ENCODE measurements around the gene VPS37C. TPM values are rescaled to one million over a fixed set of nuclear protein-coding genes. Genes with fewer than 3 reads are reported as not detected.

The VPS37C gene
- total RNA-seq, 1 experiment from 2014 or later, result 23.1 TPM

GRCh38 chr11:61150706-61151544 is 10.3 kb downstream of the VPS37C start:
- H3K4me2 ChIP-seq (ENCODE audit: low read length), result no peak overlapping the region
- no peak overlapping the region for H3K9ac ChIP-seq (ENCODE audit: low read length)
- no peaks in the 10 kb centered on the region for H4K20me1 ChIP-seq (ENCODE audit: insufficient read depth)
- H3K9me3 ChIP-seq (ENCODE audit: control insufficient read depth in 1 of 2, insufficient read depth in 1 of 2, low read depth in 1 of 2, low read length in 2 of 2), result peaks cover 5 to 8% of the 10 kb centered on the region in 2 experiments; a peak in 2 of 4 replicates
- intact Hi-C loops (cut with micrococcal nuclease), result no loop called here
- peaks cover 11 to 46% of the 10 kb centered on the region in 2 experiments for H3K4me1 ChIP-seq (ENCODE audit: control insufficient read depth in 1 of 2, insufficient read depth in 2 of 2, low read length in 2 of 2)
- H3K79me2 ChIP-seq (ENCODE audit: insufficient read depth, low read length), result peaks cover 95% of the 10 kb centered on the region
- H3K36me3 ChIP-seq (ENCODE audit: control insufficient read depth in 1 of 2, insufficient read depth in 2 of 2, low read length in 2 of 2), result peaks cover 0 to 2% of the 10 kb centered on the region in 2 experiments; a peak in 1 of 4 replicates
- no peaks in the 10 kb centered on the region for H3K27me3 ChIP-seq (ENCODE audit: insufficient read depth, low read length)
- no peak overlapping the region for H3K27ac ChIP-seq (ENCODE audit: low read depth, low read length)
- ChIA-PET POLR2A (no interaction called here), CTCF (no interaction called here), RAD21 (ENCODE audit: low non-redundant PET in 1 of 2, low total read pairs in 2 of 2, uncharacterized antibody in 2 of 2, unreplicated experiment in 2 of 2) (interaction anchor here in 1 of 2 experiments (0.6 kb wide), 1 partner anchor 131 kb away, joined by 3 read pairs; no protein-coding TSS in a partner anchor)
- no peak overlapping the region for H2AFZ ChIP-seq (ENCODE audit: low read depth, low read length, poor library complexity, severe bottlenecking)
- no peak overlapping the region for H3K4me3 ChIP-seq (replicated peaks in 1 of 2; ENCODE audit: low read depth in 1 of 2, low read length in 2 of 2)
- no peak for DNase-seq (ENCODE audit: low read depth, low spot score)
- no peak for TF ChIP-seq SRF (IDR thresholded peaks at IDR 0.05; ENCODE audit: low read depth)
- no peak for TF ChIP-seq SIN3A (IDR thresholded peaks at IDR 0.05; ENCODE audit: low read depth)
- no peak for TF ChIP-seq POLR2A (IDR thresholded peaks at IDR 0.05; ENCODE audit: borderline replicate concordance, extremely low read depth, insufficient read depth, insufficient read length)
- TF ChIP-seq EZH2phosphoT487 (IDR thresholded peaks at IDR 0.05; ENCODE audit: borderline replicate concordance), result no peak
- TF ChIP-seq ELF1 (IDR thresholded peaks at IDR 0.05; ENCODE audit: borderline replicate concordance, low read depth), result no peak
- no peak for TF ChIP-seq EGR1 (IDR thresholded peaks at IDR 0.05; ENCODE audit: low read depth)
- no peaks in the 10 kb centered on the region for H3K9me2 ChIP-seq (ENCODE audit: insufficient read depth)
- no TSS peak for BruUV-seq (replicated peaks)
- ATAC-seq, result no peak

DNA sequence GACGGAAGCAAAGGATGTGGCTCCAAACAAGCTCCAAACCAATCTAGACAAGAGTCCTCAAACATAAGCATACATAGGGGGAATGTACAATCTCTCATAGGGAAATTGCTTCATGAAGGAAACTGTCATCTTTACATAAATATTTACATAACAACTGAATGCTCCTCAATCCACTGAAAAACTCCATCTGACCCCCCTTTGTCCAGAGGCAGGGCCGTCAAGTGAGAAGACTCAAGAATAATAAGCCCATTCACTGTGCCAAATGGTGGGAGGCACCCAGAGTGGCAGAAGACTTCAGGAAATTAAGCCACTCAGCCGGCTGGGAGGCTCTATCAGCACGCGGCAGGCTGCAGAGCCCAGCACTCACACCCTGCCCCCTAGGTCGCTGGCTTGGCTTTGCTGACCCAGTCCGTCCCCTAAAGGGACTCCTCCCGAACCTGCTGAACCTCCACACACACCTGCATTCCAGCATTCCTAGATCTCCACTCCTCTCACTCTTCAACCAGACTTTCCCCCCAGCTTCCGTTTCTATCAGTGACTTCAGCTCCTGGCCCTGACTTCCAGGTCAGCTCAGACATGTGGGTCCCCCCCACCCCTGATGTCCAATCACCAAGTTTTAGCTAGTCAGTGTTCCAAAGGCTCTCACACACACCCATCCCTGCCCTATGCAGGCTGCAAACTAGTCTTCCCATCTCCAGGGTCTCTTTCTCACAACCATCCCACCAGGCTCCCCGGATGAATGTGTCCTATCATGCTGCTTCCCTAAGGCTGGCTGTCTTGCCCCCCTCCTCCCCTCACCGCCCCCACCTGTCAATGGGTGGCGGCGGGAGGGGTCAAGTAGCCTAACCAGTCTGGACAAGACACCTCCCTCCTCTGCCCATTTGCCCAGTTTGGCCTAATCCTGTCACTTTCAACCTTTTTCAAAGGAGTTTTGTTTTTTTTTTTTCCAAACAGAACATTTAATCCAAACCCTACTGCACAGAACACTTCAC is 11.3 kb downstream of the VPS37C start:
- H3K36me3 ChIP-seq (ENCODE audit: control insufficient read depth in 1 of 2, insufficient read depth in 2 of 2, low read length in 2 of 2), result no peaks in the 10 kb centered on the region
- no peak overlapping the region for H3K27ac ChIP-seq (ENCODE audit: low read depth, low read length)
- H3K4me2 ChIP-seq (ENCODE audit: low read length), result no peak overlapping the region
- H3K4me3 ChIP-seq (replicated peaks in 1 of 2; ENCODE audit: low read depth in 1 of 2, low read length in 2 of 2), result no peak overlapping the region
- peaks cover 11 to 46% of the 10 kb centered on the region in 2 experiments for H3K4me1 ChIP-seq (ENCODE audit: control insufficient read depth in 1 of 2, insufficient read depth in 2 of 2, low read length in 2 of 2)
- H4K20me1 ChIP-seq (ENCODE audit: insufficient read depth), result no peaks in the 10 kb centered on the region
- intact Hi-C loops (cut with micrococcal nuclease), result no loop called here
- RAD21 ChIA-PET (ENCODE audit: low non-redundant PET in 1 of 2, low total read pairs in 2 of 2, uncharacterized antibody in 2 of 2, unreplicated experiment in 2 of 2), result no interaction called here
- TF ChIP-seq ZFX (IDR thresholded peaks at IDR 0.05) (no peak), EZH2phosphoT487 (IDR thresholded peaks at IDR 0.05; ENCODE audit: borderline replicate concordance) (no peak), TCF7L2 (IDR thresholded peaks at IDR 0.05; ENCODE audit: borderline replicate concordance, extremely low read depth, insufficient read depth, insufficient read length) (no peak), FOSL1 (IDR thresholded peaks at IDR 0.05; ENCODE audit: low read depth) (no peak), ZNF274 (IDR thresholded peaks at IDR 0.05; ENCODE audit: low read depth, low read length) (no peak), POLR2A (IDR thresholded peaks at IDR 0.05; ENCODE audit: borderline replicate concordance, extremely low read depth, insufficient read depth, insufficient read length) (no peak), SP1 (IDR thresholded peaks at IDR 0.05; ENCODE audit: low read depth) (no peak), CEBPB (IDR thresholded peaks at IDR 0.05; ENCODE audit: low read depth) (no peak)
- TF ChIP-seq, protein P1, sequence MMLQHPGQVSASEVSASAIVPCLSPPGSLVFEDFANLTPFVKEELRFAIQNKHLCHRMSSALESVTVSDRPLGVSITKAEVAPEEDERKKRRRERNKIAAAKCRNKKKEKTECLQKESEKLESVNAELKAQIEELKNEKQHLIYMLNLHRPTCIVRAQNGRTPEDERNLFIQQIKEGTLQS (IDR thresholded peaks at IDR 0.05), result no peak
- TF ChIP-seq, protein P2, sequence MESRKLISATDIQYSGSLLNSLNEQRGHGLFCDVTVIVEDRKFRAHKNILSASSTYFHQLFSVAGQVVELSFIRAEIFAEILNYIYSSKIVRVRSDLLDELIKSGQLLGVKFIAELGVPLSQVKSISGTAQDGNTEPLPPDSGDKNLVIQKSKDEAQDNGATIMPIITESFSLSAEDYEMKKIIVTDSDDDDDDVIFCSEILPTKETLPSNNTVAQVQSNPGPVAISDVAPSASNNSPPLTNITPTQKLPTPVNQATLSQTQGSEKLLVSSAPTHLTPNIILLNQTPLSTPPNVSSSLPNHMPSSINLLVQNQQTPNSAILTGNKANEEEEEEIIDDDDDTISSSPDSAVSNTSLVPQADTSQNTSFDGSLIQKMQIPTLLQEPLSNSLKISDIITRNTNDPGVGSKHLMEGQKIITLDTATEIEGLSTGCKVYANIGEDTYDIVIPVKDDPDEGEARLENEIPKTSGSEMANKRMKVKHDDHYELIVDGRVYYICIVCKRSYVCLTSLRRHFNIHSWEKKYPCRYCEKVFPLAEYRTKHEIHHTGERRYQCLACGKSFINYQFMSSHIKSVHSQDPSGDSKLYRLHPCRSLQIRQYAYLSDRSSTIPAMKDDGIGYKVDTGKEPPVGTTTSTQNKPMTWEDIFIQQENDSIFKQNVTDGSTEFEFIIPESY (IDR thresholded peaks at IDR 0.05; ENCODE audit: extremely low read depth, insufficient replicate concordance, low read length), result no peak
- TF ChIP-seq, protein P3, sequence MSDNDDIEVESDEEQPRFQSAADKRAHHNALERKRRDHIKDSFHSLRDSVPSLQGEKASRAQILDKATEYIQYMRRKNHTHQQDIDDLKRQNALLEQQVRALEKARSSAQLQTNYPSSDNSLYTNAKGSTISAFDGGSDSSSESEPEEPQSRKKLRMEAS (IDR thresholded peaks at IDR 0.05), result no peak
- peaks cover 96% of the 10 kb centered on the region for H3K79me2 ChIP-seq (ENCODE audit: insufficient read depth, low read length)
- no peak overlapping the region for H2AFZ ChIP-seq (ENCODE audit: low read depth, low read length, poor library complexity, severe bottlenecking)
- H3K9me3 ChIP-seq (ENCODE audit: control insufficient read depth in 1 of 2, insufficient read depth in 1 of 2, low read depth in 1 of 2, low read length in 2 of 2), result peaks cover 0 to 5% of the 10 kb centered on the region in 2 experiments; a peak in 1 of 4 replicates
- DNase-seq (ENCODE audit: low read depth, low spot score), result no peak
- CTCF ChIA-PET, result no interaction called here
- H3K9ac ChIP-seq (ENCODE audit: low read length), result no peak overlapping the region
- H3K27me3 ChIP-seq (ENCODE audit: insufficient read depth, low read length), result no peaks in the 10 kb centered on the region
- ATAC-seq, result no peak; the same call in 1 of the 2 replicates
- BruUV-seq (replicated peaks), result no TSS peak
- POLR2A ChIA-PET, result no interaction called here
- H3K9me2 ChIP-seq (ENCODE audit: insufficient read depth), result no peaks in the 10 kb centered on the region

Measured in HCT116 (cell line).